A673 (cell line): ENCODE data around the gene EXOSC3. TPM values are rescaled to one million over a fixed set of nuclear protein-coding genes. Genes with fewer than 3 reads are reported as not detected.

Experiments
- BruUV-seq: library from RNA; stranded (reverse); fragments of 400-500 nt; replicated peaks from 2 replicates; lab custom pipeline; 2021; lab: Mats Ljungman, UMichigan
- CTCF ChIA-PET: fragments of 300-600 bp; sonication (Branson Sonifier 250); formaldehyde crosslinking; loops from one replicate; lab custom pipeline; 2022; ENCODE audit warnings: antibody characterized with exemption; lab: Charles Lee
- POLR2A ChIA-PET: fragments of 300-600 bp; sonication (Branson Sonifier 250); formaldehyde crosslinking; loops from one replicate; lab custom pipeline; 2022; ENCODE audit warnings: antibody characterized with exemption; ENCODE audit not compliant: low non-redundant PET; lab: Charles Lee
- DNase-seq: peaks from one replicate; pipeline ENCODE4 v3.0.0-alpha.2; 2015; ENCODE audit warnings: low spot score
- H3K27ac ChIP-seq: fragments of 200-600 bp; sonication (generic); 2 replicates; pipeline ENCODE4 v1.5.1; 2016; ENCODE audit warnings: mixed run types, low read depth, mild to moderate bottlenecking, mixed read lengths, antibody characterized with exemption, low read length; ENCODE audit not compliant: poor library complexity, severe bottlenecking
- H3K27me3 ChIP-seq: fragments of 200-600 bp; sonication (generic); replicated peaks from 2 replicates; pipeline ENCODE4 v1.6.1; 2017; ENCODE audit warnings: mixed run types, low read depth, mild to moderate bottlenecking, mixed read lengths, antibody characterized with exemption, low read length; ENCODE audit not compliant: insufficient read depth, poor library complexity
- H3K36me3 ChIP-seq: fragments of 200-600 bp; sonication (generic); 2 replicates; pipeline ENCODE4 v1.6.1; 2016; ENCODE audit warnings: mixed run types, mild to moderate bottlenecking, mixed read lengths, antibody characterized with exemption, low read length; ENCODE audit not compliant: insufficient read depth, poor library complexity, severe bottlenecking
- H3K4me1 ChIP-seq: fragments of 200-600 bp; sonication (generic); 2 replicates; pipeline ENCODE4 v1.6.1; 2017; ENCODE audit warnings: mixed run types, mild to moderate bottlenecking, mixed read lengths, antibody characterized with exemption, low read length; ENCODE audit not compliant: insufficient read depth, poor library complexity, severe bottlenecking
- H3K4me3 ChIP-seq: fragments of 200-600 bp; sonication (generic); 2 replicates; pipeline ENCODE4 v1.5.1; 2016; ENCODE audit warnings: low read depth, mixed run types, mild to moderate bottlenecking, mixed read lengths, low read length; ENCODE audit not compliant: poor library complexity, severe bottlenecking
- H3K9me3 ChIP-seq: fragments of 200-600 bp; sonication (generic); 2 replicates; pipeline ENCODE4 v1.6.1; 2016; ENCODE audit warnings: mixed run types, low read depth, mild to moderate bottlenecking, mixed read lengths, antibody characterized with exemption, low read length; ENCODE audit not compliant: poor library complexity, severe bottlenecking
- CTCF ChIP-seq: fragments of 300-800, 200-600 bp; sonication (generic); conservative IDR thresholded peaks from 2 replicates; pipeline ENCODE4 v1.5.1; 2017; ENCODE audit warnings: low read depth, mild to moderate bottlenecking, antibody characterized with exemption, low read length, moderate library complexity, mixed read lengths
- EZH2 ChIP-seq: fragments of 200-600 bp; sonication (generic); IDR thresholded peaks from 2 replicates; pipeline ENCODE4 v1.6.1; 2017; ENCODE audit warnings: borderline replicate concordance, low read depth, mild to moderate bottlenecking, mixed read lengths, antibody characterized with exemption, low read length; ENCODE audit not compliant: poor library complexity, severe bottlenecking
- intact Hi-C: fragments of 100-400 bp; cut with micrococcal nuclease; formaldehyde crosslinking; loops from one replicate; pipeline ENCODE4 v1.10.0; 2022; ENCODE audit not compliant: unreplicated experiment
- total RNA-seq: library from RNA; stranded (reverse); gene quantifications from 2 replicates; pipeline ENCODE4 v1.2.3, GENCODE V29; 2021

EXOSC3 gene
- total RNA-seq, 1 experiment from 2014 or later, result 89.6 TPM

- ChIA-PET POLR2A (interaction anchor here (1.0 kb wide), 1 partner anchor 23 kb away, joined by 4 read pairs; no protein-coding TSS in a partner anchor), CTCF (no interaction called here)
- H3K4me1 ChIP-seq, result peaks cover 11% of the 10 kb centered on the region
- no TSS peak for BruUV-seq
- H3K27ac ChIP-seq, result no peak overlapping the region
- no peaks in the 10 kb centered on the region for H3K27me3 ChIP-seq
- DNase-seq, result no peak
- intact Hi-C loops, result no loop called here
- H3K4me3 ChIP-seq, result no peak overlapping the region
- TF ChIP-seq EZH2, result no peak
- TF ChIP-seq CTCF, result no peak
- H3K9me3 ChIP-seq, result no peaks in the 10 kb centered on the region
- H3K36me3 ChIP-seq, result peaks cover 71% of the 10 kb centered on the region
Observed at GRCh38 chr9:37778534-37778933, 6.3 kb downstream of the EXOSC3 start.

GRCh38 chr9:37776328-37776727 lies 8.5 kb downstream of the EXOSC3 start:
- BruUV-seq, result no TSS peak
- POLR2A ChIA-PET, result no interaction called here
- intact Hi-C loops, result no loop called here
- Histone ChIP-seq H3K9me3 (no peaks in the 10 kb centered on the region), H3K4me1 (no peaks in the 10 kb centered on the region), H3K4me3 (no peak overlapping the region), H3K27me3 (no peaks in the 10 kb centered on the region), H3K36me3 (peaks cover 49% of the 10 kb centered on the region), H3K27ac (no peak overlapping the region)
- CTCF ChIA-PET, result no interaction called here
- no peak for DNase-seq
- TF ChIP-seq EZH2 (no peak), CTCF (no peak)

GRCh38 chr9:37775216-37775919 lies 9.5 kb downstream of the EXOSC3 start:
- Histone ChIP-seq H3K27me3 (no peaks in the 10 kb centered on the region), H3K4me1 (no peaks in the 10 kb centered on the region), H3K4me3 (no peak overlapping the region), H3K9me3 (no peaks in the 10 kb centered on the region), H3K36me3 (peaks cover 39% of the 10 kb centered on the region), H3K27ac (no peak overlapping the region)
- ChIA-PET POLR2A (no interaction called here), CTCF (interaction anchor here (0.6 kb wide), 1 partner anchor 148 kb away, joined by 4 read pairs; no protein-coding TSS in a partner anchor)
- TF ChIP-seq EZH2 (no peak), CTCF (no peak)
- no TSS peak for BruUV-seq
- intact Hi-C loops, result no loop called here
- no peak for DNase-seq
